NOMO-1 (cell line): ENCODE data around the gene KRT38.
A peak's percentile ranks its signal among the peaks of the same experiment; 100 is the strongest.

ENCODE experiments used
- DNase-seq, 2 experiments: peaks; one replicate each; lab custom pipeline; 2025; ENCODE audit not compliant: unreplicated experiment in 2 of 2; lab: John Stamatoyannopoulos, UW

Gene KRT38

DNA sequence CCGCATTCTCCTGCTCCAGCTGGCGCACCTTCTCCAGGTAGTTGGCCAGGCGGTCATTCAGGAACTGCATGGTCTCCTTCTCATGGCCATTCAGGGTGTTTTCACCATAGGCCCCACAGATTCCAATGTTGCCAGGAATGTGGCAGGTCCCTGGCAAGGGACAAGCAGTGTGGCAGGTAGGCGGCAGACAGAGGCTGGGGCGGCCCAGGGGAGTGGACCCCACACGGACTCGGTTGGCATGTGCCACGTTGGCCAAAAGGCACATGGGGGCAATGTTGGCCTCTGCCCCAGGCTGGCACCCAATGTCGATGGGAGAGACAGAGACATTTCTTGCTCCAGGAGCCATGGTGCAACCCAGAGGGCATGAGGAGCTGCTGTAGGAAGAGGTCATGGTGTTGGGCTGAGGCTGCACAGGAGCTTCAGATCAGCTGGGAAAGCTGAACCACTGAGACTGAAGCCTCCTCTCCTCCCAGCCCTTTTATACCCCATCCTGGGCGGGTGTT lies at the start of gene KRT38:
TSS of gene KRT38 (minus strand) at position 453 of the 503 bp plus-strand sequence. CDS start at position 391, 62 bp downstream.
- no peak for DNase-seq

- DNase-seq = no peak
Measured at GRCh38 chr17:41489531-41489930, 48.7 kb upstream of the KRT38 start, which contains the start of gene KRT36. TSS of gene KRT36 (minus strand) at chr17:41489910. CDS start at chr17:41489864, 46 bp downstream.

- DNase-seq = no peak
Measured at GRCh38 chr17:41486809-41487530, 46.2 kb upstream of the KRT38 start.

- no peak for DNase-seq
Measured at GRCh38 chr17:41486316-41486715, 45.5 kb upstream of the KRT38 start.

DNA sequence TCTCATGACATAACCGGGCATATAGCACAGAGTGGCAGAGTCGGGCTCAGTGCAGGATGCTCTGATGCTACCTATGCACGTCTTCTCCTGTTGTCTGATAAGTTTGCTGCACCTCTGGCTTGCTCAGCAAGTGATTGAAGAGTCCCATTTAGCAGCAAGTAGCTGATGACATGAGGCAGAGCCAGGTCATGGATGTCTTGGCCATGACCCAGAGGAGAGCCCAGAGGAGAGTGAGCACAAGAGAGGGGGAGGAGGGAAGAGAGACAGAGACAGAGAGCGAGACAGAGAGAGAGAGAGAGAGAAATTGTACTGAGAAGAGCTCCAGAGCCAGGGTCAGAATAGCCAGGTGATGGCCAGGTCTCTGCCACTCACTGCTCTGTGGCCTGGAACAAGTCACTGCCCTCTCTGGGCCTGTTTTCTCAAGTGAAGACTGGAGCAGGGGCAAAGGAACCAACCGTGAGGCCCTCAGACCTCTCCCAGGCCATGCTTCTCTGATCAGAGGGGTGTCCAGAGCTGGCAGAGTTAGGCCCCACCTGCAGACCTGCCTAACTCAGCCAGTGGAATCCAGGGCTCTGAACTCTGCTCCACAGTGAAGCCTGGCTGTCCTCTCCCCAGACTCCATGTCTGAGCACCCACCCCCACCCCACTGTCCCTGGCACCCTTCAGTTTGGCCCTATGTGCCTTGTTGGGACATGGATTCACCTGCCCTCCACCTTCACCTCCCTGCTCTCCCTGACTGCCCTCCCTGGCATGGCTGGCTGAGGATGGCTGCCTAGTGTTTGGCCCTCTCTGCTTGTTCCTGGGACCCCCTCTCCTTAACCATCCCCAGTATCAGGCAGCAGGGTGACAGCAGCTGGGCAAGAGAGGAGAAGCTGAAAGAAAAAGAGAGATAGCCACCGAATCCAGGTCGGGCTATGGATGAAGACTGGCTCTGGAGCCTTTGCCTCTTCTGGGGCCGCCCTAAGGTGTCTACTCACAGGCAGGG lies 44.4 kb upstream of the KRT38 start:
- no peak for DNase-seq

DNA sequence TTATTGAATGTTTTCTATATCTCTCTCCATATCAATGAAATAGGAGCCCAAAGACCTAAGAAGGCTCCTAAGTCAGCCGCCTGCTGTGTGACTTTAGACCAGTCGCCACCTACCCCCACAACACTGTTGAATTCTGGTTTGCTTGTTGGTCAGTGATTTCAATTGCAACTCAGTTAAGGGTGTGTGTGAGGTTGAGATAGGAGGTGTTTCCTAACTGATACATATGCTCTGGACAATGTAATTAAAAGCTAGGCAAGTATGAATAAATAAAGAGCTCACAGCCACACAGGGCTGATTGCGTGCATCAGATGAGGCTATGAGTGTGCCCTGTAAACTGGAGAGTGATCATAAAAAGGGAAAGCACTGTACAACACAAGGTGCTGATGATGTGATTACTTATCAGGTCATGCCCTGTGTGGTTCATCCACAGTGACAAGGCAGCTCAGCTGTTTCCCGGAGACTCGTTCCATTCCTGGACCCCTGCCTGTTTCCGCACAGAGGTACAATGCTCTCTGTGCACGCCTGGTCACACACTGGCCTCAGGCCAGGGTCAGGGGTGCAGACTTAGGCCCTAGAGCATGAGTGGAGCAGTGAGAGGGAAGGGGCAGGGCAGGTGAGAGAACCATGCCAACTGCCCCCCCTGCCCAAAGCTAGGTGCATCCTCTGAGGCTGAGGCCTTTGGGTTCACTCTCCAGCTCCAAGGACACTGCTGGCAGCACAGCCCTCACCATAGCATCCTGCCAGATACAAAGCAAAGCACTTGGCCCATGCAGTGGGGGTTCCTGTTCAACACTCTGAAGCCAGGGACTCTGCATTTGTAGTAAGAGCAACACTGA lies 43.4 kb upstream of the KRT38 start:
- no peak for DNase-seq

DNA sequence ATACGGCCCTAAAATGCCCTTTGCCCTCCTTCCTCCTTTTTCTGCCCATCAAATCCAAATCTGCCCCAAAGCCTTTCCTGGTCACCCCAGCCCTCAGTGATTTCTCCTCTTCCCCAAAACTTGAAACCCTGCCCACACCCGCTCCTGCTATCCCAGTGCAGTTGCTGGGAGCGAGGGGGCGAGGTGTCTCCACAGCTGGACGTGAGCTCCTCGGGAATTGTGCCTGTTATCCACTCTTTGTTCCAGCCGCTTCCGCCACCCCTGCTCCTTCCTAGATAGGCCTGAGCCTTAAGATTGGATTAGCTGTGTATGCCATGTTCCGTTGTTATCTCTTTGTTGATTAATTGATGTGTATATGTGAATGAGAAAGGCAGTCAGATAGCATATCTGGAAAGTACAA lies 42.7 kb upstream of the KRT38 start:
- DNase-seq = no peak

DNA sequence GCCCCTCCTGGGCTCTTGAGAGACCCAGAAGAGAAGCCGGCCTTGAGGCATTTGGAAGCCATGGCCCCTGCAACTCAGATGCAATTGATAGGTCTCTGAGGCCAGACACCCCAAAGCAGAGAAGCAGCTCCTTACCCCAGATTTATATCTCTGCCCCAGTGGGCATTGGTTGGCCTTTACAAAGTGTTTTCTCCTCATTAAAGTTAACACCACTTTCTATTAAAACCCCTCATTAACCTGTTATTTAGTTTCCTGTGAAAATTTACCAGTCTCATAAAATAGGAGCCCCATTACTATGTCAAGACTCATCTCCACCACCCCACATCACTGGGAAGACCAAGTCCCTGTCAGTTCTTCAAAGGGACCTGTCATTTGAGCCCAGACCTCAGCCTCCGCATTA lies 40.3 kb upstream of the KRT38 start, which contains the start of gene KRT35:
TSS of gene KRT35 (minus strand) at position 116 of the 400 bp plus-strand sequence. CDS start at position 62, 54 bp downstream.
- DNase-seq = no peak

- no peak for DNase-seq
Measured at GRCh38 chr17:41480581-41480980, 39.8 kb upstream of the KRT38 start.

DNA sequence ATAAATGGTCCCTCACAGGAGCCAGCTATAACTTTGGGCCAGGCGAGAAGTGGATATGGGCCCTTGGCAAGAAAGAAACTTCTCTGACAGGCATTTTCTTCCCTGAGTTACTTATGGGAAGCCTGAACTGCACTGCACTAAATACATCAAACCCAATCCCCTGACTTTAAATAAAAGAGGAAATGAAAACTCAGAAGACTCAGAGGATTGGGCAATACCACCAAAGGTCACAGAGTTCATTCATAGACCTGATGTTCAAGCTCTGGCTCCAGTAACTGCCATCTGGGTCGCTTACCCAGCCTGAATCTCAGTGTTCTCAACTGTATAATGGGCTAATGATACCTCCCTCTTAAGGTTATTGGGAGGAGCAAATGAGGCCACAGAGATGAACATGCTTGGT lies 39.4 kb upstream of the KRT38 start:
- DNase-seq = peak; percentile 34 to 78

DNA sequence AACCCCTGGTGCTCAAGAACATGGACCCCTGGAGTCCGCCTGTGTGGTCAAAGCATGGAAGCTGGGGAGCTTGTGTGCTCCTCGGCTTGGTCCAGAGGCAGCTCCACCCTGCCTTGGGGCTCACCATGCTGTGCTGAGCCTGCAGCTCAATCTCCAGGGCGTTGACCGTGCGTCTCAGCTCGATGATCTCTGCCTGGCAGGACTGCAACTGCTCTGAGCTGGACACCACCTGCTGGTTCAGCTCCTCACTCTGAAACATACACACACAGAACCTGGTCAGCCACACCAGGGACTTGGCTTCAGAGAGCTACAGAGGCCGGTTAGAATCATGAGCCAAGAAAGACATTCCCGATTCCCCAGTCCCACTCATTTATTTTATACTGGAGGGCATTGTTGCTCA lies 37.5 kb upstream of the KRT38 start:
- no peak for DNase-seq

GRCh38 chr17:41476866-41477815 lies 36.4 kb upstream of the KRT38 start:
- no peak for DNase-seq

DNA sequence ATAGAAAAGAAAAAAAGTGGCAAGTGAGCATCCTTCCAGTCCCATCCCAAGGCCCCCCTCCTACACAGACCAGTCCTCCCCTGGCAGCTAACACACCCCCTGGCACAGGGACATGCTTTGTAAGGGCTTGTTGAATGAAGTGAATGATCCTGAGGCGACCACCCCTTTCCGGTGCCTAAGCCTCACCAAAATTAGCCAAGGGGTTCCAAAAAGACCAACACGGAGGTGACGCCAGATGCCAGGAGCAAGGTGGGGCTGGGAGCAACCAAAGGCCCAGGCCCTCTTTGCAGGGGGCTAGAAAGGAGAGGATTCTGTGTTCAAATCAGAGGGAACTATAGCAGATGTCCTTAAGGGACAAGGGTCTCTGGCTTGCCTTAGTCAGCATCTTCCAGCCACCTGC lies 34.6 kb upstream of the KRT38 start:
- no peak for DNase-seq

GRCh38 chr17:41474863-41475262 lies 34.1 kb upstream of the KRT38 start:
- no peak for DNase-seq

- DNase-seq = no peak
Measured at GRCh38 chr17:41468346-41468745, 27.6 kb upstream of the KRT38 start.

DNA sequence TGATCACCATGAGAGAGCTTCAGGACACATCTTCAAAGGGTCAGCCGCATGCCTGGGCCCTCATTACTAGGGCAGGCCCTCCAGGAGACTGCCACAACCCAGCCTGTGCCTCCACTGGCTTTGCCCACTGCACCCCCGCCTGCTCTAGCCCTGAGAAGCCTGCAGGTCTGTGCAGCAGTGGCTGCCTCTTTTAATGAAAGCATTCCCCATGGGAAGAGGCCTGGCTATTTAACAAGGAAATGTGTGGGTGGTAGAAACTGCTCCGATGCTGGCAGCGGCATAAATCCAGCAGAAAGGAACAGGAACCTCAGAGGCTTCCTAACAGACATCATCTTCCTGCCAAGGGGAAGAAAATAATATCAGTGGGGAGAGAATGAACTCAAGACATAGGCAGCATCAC lies 26.8 kb upstream of the KRT38 start:
- no peak for DNase-seq

DNA sequence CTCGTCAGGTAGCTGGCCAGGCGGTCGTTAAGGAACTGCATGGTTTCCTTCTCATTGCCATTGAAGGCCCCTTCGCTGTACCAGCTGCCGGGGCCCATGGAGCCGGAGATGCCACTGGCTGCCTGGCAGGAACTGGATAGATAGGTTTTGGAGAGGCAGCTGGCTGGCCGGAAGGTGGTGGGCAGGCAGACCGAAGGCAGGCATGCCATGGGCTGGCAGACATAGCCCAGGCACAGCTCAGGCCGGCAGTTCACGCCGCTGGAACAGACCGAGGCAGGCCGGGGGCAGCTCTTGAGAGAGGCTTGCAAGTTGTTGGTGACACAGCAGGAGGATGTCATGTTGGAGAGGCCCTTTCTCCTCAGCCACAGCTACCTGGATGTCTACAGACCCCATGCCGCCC lies 26.2 kb upstream of the KRT38 start, which contains the start of gene KRT32:
TSS of gene KRT32 (minus strand) at position 399 of the 400 bp plus-strand sequence. CDS start at position 338, 61 bp downstream.
- no peak for DNase-seq

DNA sequence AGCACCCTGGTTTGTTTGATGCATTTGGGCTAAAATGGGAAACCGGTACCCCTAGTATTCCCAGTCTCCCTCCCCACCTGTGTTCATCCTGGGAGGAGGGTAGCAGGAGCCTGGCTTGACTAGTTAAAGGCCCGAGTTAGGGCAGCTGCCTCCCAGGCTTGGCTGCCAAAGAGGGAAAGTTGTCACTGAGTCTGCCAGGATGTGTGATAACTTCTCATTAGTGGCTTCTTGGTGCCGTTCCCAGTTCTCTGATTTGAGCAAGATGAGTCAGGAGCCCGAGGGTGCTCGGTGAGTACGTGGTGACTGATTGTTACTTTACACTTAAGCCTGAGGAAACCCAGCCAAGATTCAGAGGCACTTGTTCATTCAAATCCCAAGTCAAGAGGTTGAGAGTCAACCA lies 23.9 kb upstream of the KRT38 start:
- DNase-seq = no peak

GRCh38 chr17:41464173-41464572 lies 23.4 kb upstream of the KRT38 start:
- DNase-seq = no peak
